ENCODE data around the gene ZNF432. TPM values are rescaled to one million over a fixed set of nuclear protein-coding genes. Genes with fewer than 3 reads are reported as not detected.

Gene ZNF432
- total RNA-seq, 4 donors from 2014 or later: 5.6 to 41.1 (median 13.4) TPM

- Histone ChIP-seq H3K9me3 (peaks cover 62% of the 10 kb centered on the region), H3K4me3 (no peak overlapping the region), H3K27me3 (no peaks in the 10 kb centered on the region), H3K4me1 (no peaks in the 10 kb centered on the region), H3K27ac (no peak overlapping the region), H3K36me3 (peaks cover 64% of the 10 kb centered on the region)
- TF ChIP-seq, protein P1, sequence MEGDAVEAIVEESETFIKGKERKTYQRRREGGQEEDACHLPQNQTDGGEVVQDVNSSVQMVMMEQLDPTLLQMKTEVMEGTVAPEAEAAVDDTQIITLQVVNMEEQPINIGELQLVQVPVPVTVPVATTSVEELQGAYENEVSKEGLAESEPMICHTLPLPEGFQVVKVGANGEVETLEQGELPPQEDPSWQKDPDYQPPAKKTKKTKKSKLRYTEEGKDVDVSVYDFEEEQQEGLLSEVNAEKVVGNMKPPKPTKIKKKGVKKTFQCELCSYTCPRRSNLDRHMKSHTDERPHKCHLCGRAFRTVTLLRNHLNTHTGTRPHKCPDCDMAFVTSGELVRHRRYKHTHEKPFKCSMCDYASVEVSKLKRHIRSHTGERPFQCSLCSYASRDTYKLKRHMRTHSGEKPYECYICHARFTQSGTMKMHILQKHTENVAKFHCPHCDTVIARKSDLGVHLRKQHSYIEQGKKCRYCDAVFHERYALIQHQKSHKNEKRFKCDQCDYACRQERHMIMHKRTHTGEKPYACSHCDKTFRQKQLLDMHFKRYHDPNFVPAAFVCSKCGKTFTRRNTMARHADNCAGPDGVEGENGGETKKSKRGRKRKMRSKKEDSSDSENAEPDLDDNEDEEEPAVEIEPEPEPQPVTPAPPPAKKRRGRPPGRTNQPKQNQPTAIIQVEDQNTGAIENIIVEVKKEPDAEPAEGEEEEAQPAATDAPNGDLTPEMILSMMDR (IDR thresholded peaks at IDR 0.05): no peak
- TF ChIP-seq EP300 (IDR thresholded peaks at IDR 0.05) (no peak), POLR2AphosphoS5 (IDR thresholded peaks at IDR 0.05) (no peak), POLR2A (IDR thresholded peaks at IDR 0.05) (no peak)
- DNase-seq (ENCODE audit: low spot score in 2 of 2): no peak
- 100% methylated on average over 2 of the region's 2 CpGs for WGBS
These were observed 54.5 kb downstream of the ZNF432 start for GRCh38 chr19:51994048-51994644.

- no peak overlapping the region for H3K27ac ChIP-seq
- no peaks in the 10 kb centered on the region for H3K27me3 ChIP-seq
- H3K36me3 ChIP-seq: peaks cover 57% of the 10 kb centered on the region
- DNase-seq (ENCODE audit: low spot score in 2 of 2): no peak
- TF ChIP-seq, protein P1 (IDR thresholded peaks at IDR 0.05): no peak
- TF ChIP-seq POLR2AphosphoS5 (IDR thresholded peaks at IDR 0.05): no peak
- TF ChIP-seq EP300 (IDR thresholded peaks at IDR 0.05): no peak
- TF ChIP-seq POLR2A (IDR thresholded peaks at IDR 0.05): no peak
- 97% methylated on average over 10 of the region's 10 CpGs for WGBS
- H3K4me3 ChIP-seq: no peak overlapping the region
- peaks cover 61% of the 10 kb centered on the region for H3K9me3 ChIP-seq
- H3K4me1 ChIP-seq: no peaks in the 10 kb centered on the region
These were observed 55.2 kb downstream of the ZNF432 start for GRCh38 chr19:51993422-51993821.

DNA sequence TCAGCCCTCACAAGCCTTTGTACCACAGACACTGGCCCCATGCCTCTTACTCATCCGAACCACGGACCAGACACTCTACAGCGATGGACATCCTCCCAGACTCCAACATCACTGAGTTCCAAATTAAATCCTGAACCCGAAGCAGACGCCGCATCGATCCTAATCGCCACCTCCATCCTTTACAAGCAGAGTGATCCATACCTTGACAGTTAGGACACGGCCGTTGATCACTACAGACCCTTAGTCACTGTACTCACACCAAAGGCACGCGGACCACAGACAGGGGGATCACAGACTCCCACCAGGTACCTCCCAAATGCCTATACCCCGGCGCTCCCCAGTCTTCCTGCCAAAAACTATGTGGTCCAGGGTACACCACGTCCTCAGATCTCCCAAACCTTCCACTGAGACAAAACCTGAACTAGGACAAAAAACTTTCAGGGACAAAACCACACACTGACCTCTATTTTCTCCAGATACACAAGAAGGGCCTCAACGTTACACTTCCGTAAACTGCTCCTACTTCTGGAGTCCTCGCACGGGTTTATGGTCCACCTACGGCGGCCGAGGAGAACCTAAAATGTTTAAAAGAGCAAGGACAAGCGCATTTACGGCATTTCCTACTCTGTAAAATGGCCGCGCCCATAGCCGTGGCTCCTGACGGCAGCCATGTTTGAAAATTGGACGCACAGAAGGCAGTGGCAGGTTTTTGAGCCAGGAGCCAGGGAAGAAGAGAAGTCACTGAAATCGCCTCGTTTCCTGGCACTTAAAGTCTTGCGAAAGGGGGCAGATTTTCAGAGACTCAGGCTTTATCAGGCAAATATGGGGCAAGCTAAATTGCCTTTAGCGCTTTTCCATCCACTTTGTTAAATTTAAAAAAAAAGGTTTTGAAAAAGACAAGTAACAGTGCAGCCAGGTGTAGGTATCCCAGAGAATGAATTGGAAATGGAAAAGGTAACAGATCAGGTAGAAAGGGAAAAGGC, 62.0 kb downstream of the ZNF432 start, which contains the start of gene ZNF350:
TSS of gene ZNF350 (minus strand) at position 532 of the 983 bp plus-strand sequence. CDS start 12,480 bp downstream, outside the sequence.
- TF ChIP-seq POLR2A (IDR thresholded peaks at IDR 0.05): peak in 1 of 2 donors; percentile 50
- TF ChIP-seq POLR2AphosphoS5 (IDR thresholded peaks at IDR 0.05): peak in 2 of 3 donors; percentile 87 to 97
- TF ChIP-seq, protein P1 (IDR thresholded peaks at IDR 0.05): no peak
- no peak for TF ChIP-seq EP300 (IDR thresholded peaks at IDR 0.05)
- Histone ChIP-seq H3K36me3 (peaks cover 4% of the 10 kb centered on the region), H3K27me3 (no peaks in the 10 kb centered on the region), H3K27ac (peak within 1 kb of the TSS; percentile 86), H3K4me3 (peak within 1 kb of the TSS; percentile 93), H3K4me1 (peaks cover 19% of the 10 kb centered on the region), H3K9me3 (peaks cover 32% of the 10 kb centered on the region)
- WGBS: 2% methylated on average over 33 of the region's 33 CpGs
- peak; percentile 93 for DNase-seq (ENCODE audit: low spot score in 2 of 2)

GRCh38 chr19:51983361-51983760, 65.3 kb downstream of the ZNF432 start:
- H3K4me3 ChIP-seq: no peak overlapping the region
- TF ChIP-seq, protein P1 (IDR thresholded peaks at IDR 0.05): no peak
- no peak for TF ChIP-seq POLR2AphosphoS5 (IDR thresholded peaks at IDR 0.05)
- no peak for TF ChIP-seq POLR2A (IDR thresholded peaks at IDR 0.05)
- no peak for TF ChIP-seq EP300 (IDR thresholded peaks at IDR 0.05)
- no peak for DNase-seq (ENCODE audit: low spot score in 2 of 2)
- no peak overlapping the region for H3K27ac ChIP-seq
- H3K36me3 ChIP-seq: peaks cover 28% of the 10 kb centered on the region
- peaks cover 19% of the 10 kb centered on the region for H3K4me1 ChIP-seq
- 90% methylated on average over 4 of the region's 4 CpGs for WGBS
- H3K27me3 ChIP-seq: no peaks in the 10 kb centered on the region
- H3K9me3 ChIP-seq: peaks cover 41% of the 10 kb centered on the region

Other genes starting within 250 kb of the ZNF432 start
- gene ZNF577, start 160.9 kb downstream of the ZNF432 start, total RNA-seq: 10 to 100 TPM in 3 of 4 donors, 1 to 10 TPM in 1; 8.5 to 47.5 (median 17.9) TPM
- gene ZNF649, start 143.8 kb downstream of the ZNF432 start, total RNA-seq: 10 to 100 TPM in 3 of 4 donors, 1 to 10 TPM in 1; 9.0 to 19.7 (median 14.3) TPM
- gene ZNF613, start 121.4 kb downstream of the ZNF432 start, total RNA-seq: 1 to 10 TPM; 2.2 to 4.4 (median 3.0) TPM
- 10 to 100 TPM in 2 of 4 donors, 1 to 10 TPM in 2; 7.0 to 15.9 (median 11.9) TPM for gene ZNF350, start 62.0 kb downstream of the ZNF432 start, total RNA-seq
- gene ZNF615, start 40.6 kb downstream of the ZNF432 start, total RNA-seq: 10 to 100 TPM; 10.2 to 19.6 (median 13.6) TPM
- gene ZNF614, start 20.5 kb downstream of the ZNF432 start, total RNA-seq: 1 to 10 TPM; 4.1 to 8.5 (median 4.6) TPM
- 10 to 100 TPM; 12.4 to 33.7 (median 18.6) TPM for gene ZNF841, start 46.9 kb upstream of the ZNF432 start, total RNA-seq
- gene ZNF616, start 91.1 kb upstream of the ZNF432 start, total RNA-seq: 10 to 100 TPM in 1 of 4 donors, 1 to 10 TPM in 3; 5.1 to 12.2 (median 6.6) TPM
- gene ZNF836, start 122.8 kb upstream of the ZNF432 start, total RNA-seq: 10 to 100 TPM in 3 of 4 donors, 1 to 10 TPM in 1; 7.3 to 25.7 (median 15.9) TPM
- 100 to 1,000 TPM; 206 to 285 (median 217) TPM for gene PPP2R1A, start 141.2 kb upstream of the ZNF432 start, total RNA-seq
- gene ZNF766, start 220.7 kb upstream of the ZNF432 start, total RNA-seq: 10 to 100 TPM in 2 of 4 donors, 1 to 10 TPM in 2; 8.0 to 17.1 (median 12.3) TPM
- 10 to 100 TPM in 1 of 4 donors, 1 to 10 TPM in 3; 4.3 to 11.4 (median 7.2) TPM for gene ZNF480, start 248.3 kb upstream of the ZNF432 start, total RNA-seq

All from suprapubic skin (tissue), 4 donors.